ENCODE measurements around the gene CKAP2L. TPM values are rescaled to one million over a fixed set of nuclear protein-coding genes. Genes with fewer than 3 reads are reported as not detected.

The CKAP2L gene
- total and polyA plus RNA-seq, 9 of the 15 experiments (the other 6 are each of a cell fraction or from before 2014, with no cell fraction given): 10.4 to 21.9 (median 14.2) TPM

DNA sequence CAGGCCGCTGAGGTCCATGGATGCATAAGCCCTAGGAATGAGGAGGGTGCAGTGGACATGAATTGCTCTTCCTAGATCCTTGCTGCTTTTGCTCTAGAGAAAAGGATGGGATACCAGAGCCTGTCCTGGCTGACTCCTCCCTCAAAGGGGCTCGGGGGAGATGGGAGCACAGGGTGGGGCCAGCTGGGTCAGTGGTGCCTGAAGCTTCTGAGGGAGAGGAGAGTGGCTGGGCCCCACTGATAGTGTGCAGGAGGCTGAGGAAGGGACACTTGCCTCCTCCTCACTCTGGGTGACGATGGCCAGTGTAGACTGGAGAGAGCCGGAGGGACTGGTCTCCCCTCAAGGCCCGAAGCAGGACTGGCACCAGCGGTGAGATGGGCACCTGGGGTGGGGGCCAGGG, 43.6 kb downstream of the CKAP2L start, which contains the start of gene NT5DC4 (continued):
- TF ChIP-seq RERE (CRISPR knock-in tag; IDR thresholded peaks at IDR 0.05; ENCODE audit: borderline replicate concordance): no peak
- no peak for TF ChIP-seq RB1 (IDR thresholded peaks at IDR 0.05; ENCODE audit: low read depth)
- no peak for TF ChIP-seq EWSR1 (IDR thresholded peaks at IDR 0.05; ENCODE audit: borderline replicate concordance, low read depth, partially characterized antibody)
- TF ChIP-seq PTTG1 (tag; IDR thresholded peaks at IDR 0.05; ENCODE audit: low read depth): no peak
- peak; percentile 45; the same call in 1 of the 2 replicates for TF ChIP-seq ARID1B (IDR thresholded peaks at IDR 0.05)
- TF ChIP-seq ZNF431 (CRISPR knock-in tag; IDR thresholded peaks at IDR 0.05): no peak
- TF ChIP-seq, protein P1, sequence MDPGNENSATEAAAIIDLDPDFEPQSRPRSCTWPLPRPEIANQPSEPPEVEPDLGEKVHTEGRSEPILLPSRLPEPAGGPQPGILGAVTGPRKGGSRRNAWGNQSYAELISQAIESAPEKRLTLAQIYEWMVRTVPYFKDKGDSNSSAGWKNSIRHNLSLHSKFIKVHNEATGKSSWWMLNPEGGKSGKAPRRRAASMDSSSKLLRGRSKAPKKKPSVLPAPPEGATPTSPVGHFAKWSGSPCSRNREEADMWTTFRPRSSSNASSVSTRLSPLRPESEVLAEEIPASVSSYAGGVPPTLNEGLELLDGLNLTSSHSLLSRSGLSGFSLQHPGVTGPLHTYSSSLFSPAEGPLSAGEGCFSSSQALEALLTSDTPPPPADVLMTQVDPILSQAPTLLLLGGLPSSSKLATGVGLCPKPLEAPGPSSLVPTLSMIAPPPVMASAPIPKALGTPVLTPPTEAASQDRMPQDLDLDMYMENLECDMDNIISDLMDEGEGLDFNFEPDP (CRISPR knock-in tag; IDR thresholded peaks at IDR 0.05): no peak
- no peak for TF ChIP-seq ETS2 (tag; IDR thresholded peaks at IDR 0.05; ENCODE audit: borderline replicate concordance, poor library complexity, severe bottlenecking)
- TF ChIP-seq CBFA2T3 (IDR thresholded peaks at IDR 0.05): peak; percentile 65
- TF ChIP-seq PRPF4 (IDR thresholded peaks at IDR 0.05; ENCODE audit: insufficient read depth, low read depth, low read length, poor library complexity, severe bottlenecking): no peak
- TF ChIP-seq ZFP36 (IDR thresholded peaks at IDR 0.05; ENCODE audit: low read depth, low read length, partially characterized antibody): no peak
- no peak for TF ChIP-seq MNT (conservative IDR thresholded peaks at IDR 0.05)
- no peak for TF ChIP-seq RCOR1 (IDR thresholded peaks at IDR 0.05; ENCODE audit: borderline replicate concordance in 1 of 2, low read depth in 2 of 2, low read length in 2 of 2)
- TF ChIP-seq ZNF584 (CRISPR knock-in tag; IDR thresholded peaks at IDR 0.05; ENCODE audit: low read depth): no peak
- peak; percentile 74; the same call in 1 of the 2 replicates for TF ChIP-seq ZSCAN29 (IDR thresholded peaks at IDR 0.05)
- TF ChIP-seq ZBTB1 (CRISPR knock-in tag; IDR thresholded peaks at IDR 0.05; ENCODE audit: borderline replicate concordance, low read depth): no peak
- TF ChIP-seq, protein P2, sequence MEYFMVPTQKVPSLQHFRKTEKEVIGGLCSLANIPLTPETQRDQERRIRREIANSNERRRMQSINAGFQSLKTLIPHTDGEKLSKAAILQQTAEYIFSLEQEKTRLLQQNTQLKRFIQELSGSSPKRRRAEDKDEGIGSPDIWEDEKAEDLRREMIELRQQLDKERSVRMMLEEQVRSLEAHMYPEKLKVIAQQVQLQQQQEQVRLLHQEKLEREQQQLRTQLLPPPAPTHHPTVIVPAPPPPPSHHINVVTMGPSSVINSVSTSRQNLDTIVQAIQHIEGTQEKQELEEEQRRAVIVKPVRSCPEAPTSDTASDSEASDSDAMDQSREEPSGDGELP (CRISPR knock-in tag; IDR thresholded peaks at IDR 0.05; ENCODE audit: borderline replicate concordance): peak; percentile 52; the same call in 1 of the 2 replicates
